Karpas-422 (cell line): ENCODE data around the gene TXNL4B. TPM values are rescaled to one million over a fixed set of nuclear protein-coding genes. Genes with fewer than 3 reads are reported as not detected.

ENCODE experiments used
- DNase-seq: peaks from one replicate; pipeline ENCODE4 v3.0.0-alpha.2; 2015
- H2AFZ ChIP-seq: fragments of 200-600 bp; sonication (generic); 2 replicates; pipeline ENCODE4 v1.6.1; 2014; ENCODE audit warnings: antibody characterized with exemption, low read length, mixed read lengths
- H3K27ac ChIP-seq: fragments of 200-600 bp; sonication (generic); 2 replicates; pipeline ENCODE4 v1.5.1; 2014; ENCODE audit warnings: mild to moderate bottlenecking, low read length, moderate library complexity
- H3K27me3 ChIP-seq: fragments of 200-600 bp; sonication (generic); 2 replicates; pipeline ENCODE4 v1.6.1; 2014; ENCODE audit warnings: low read length, mixed read lengths
- H3K36me3 ChIP-seq: fragments of 200-600 bp; sonication (generic); 2 replicates; pipeline ENCODE4 v1.6.1; 2014; ENCODE audit warnings: low read length, mixed read lengths; ENCODE audit not compliant: insufficient read depth
- H3K4me1 ChIP-seq: fragments of 200-600 bp; sonication (generic); 2 replicates; pipeline ENCODE4 v1.6.1; 2014; ENCODE audit warnings: mild to moderate bottlenecking, low read length, mixed read lengths
- H3K4me2 ChIP-seq: fragments of 200-600 bp; sonication (generic); 2 replicates; pipeline ENCODE4 v1.6.1; 2014; ENCODE audit warnings: low read length, low read depth, mild to moderate bottlenecking; ENCODE audit not compliant: poor library complexity, severe bottlenecking
- H3K4me3 ChIP-seq: fragments of 200-600 bp; sonication (generic); 2 replicates; pipeline ENCODE4 v1.5.1; 2014; ENCODE audit warnings: mild to moderate bottlenecking, antibody characterized with exemption, low read length, mixed read lengths
- H3K79me2 ChIP-seq: fragments of 200-600 bp; sonication (generic); 2 replicates; pipeline ENCODE4 v1.6.1; 2014; ENCODE audit warnings: mild to moderate bottlenecking, low read length, mixed read lengths
- H3K9ac ChIP-seq: fragments of 200-600 bp; sonication (generic); 2 replicates; pipeline ENCODE4 v1.6.0; 2014; ENCODE audit warnings: low read length
- H3K9me2 ChIP-seq: fragments of 200-600 bp; sonication (generic), shearing (Covaris generic); replicated peaks from 2 replicates; pipeline ENCODE4 v1.6.0; 2014; ENCODE audit warnings: mild to moderate bottlenecking, low read length, moderate library complexity; ENCODE audit not compliant: insufficient read depth
- H3K9me3 ChIP-seq: fragments of 300-700, 200-600 bp; sonication (generic); 2 replicates; pipeline ENCODE4 v1.6.1; 2014; ENCODE audit warnings: low read length, mixed read lengths
- H4K20me1 ChIP-seq: fragments of 200-600 bp; sonication (generic); 2 replicates; pipeline ENCODE4 v1.6.1; 2014; ENCODE audit warnings: mild to moderate bottlenecking, antibody characterized with exemption, low read length, low read depth; ENCODE audit not compliant: insufficient read depth
- total RNA-seq: library from RNA; depleted of rRNA; stranded (reverse); fragments of >200 nt; shearing (Covaris generic); gene quantifications from 2 replicates; pipeline ENCODE4 v1.2.3, GENCODE V29; 2014; ENCODE audit warnings: low replicate concordance; rRNA removed

The TXNL4B gene
- total RNA-seq, 1 experiment from 2014 or later, result 15.2 TPM

GRCh38 chr16:72044296-72044695 is 49.1 kb downstream of the TXNL4B start:
- no peaks in the 10 kb centered on the region for H3K79me2 ChIP-seq
- H3K4me2 ChIP-seq, result no peak overlapping the region
- H3K9me2 ChIP-seq, result no peaks in the 10 kb centered on the region
- no peaks in the 10 kb centered on the region for H3K4me1 ChIP-seq
- H3K4me3 ChIP-seq, result no peak overlapping the region
- H3K27ac ChIP-seq, result no peak overlapping the region
- no peaks in the 10 kb centered on the region for H4K20me1 ChIP-seq
- DNase-seq, result no peak
- H3K9me3 ChIP-seq, result no peaks in the 10 kb centered on the region
- H3K9ac ChIP-seq, result no peak overlapping the region
- no peaks in the 10 kb centered on the region for H3K36me3 ChIP-seq
- no peak overlapping the region for H2AFZ ChIP-seq
- H3K27me3 ChIP-seq, result no peaks in the 10 kb centered on the region

- no peak overlapping the region for H3K4me3 ChIP-seq
- no peak overlapping the region for H2AFZ ChIP-seq
- H3K9me3 ChIP-seq, result no peaks in the 10 kb centered on the region
- no peak overlapping the region for H3K27ac ChIP-seq
- no peaks in the 10 kb centered on the region for H4K20me1 ChIP-seq
- H3K9me2 ChIP-seq, result no peaks in the 10 kb centered on the region
- DNase-seq, result no peak
- no peaks in the 10 kb centered on the region for H3K36me3 ChIP-seq
- no peak overlapping the region for H3K9ac ChIP-seq
- no peaks in the 10 kb centered on the region for H3K4me1 ChIP-seq
- H3K4me2 ChIP-seq, result no peak overlapping the region
- no peaks in the 10 kb centered on the region for H3K79me2 ChIP-seq
- no peaks in the 10 kb centered on the region for H3K27me3 ChIP-seq
Observed at GRCh38 chr16:72043539-72043938, 49.9 kb downstream of the TXNL4B start.

GRCh38 chr16:72043058-72043457 is 50.4 kb downstream of the TXNL4B start:
- Histone ChIP-seq H3K79me2 (no peaks in the 10 kb centered on the region), H3K9me3 (no peaks in the 10 kb centered on the region), H3K4me2 (no peak overlapping the region), H3K36me3 (no peaks in the 10 kb centered on the region), H3K4me1 (no peaks in the 10 kb centered on the region), H3K4me3 (no peak overlapping the region), H3K9ac (no peak overlapping the region), H3K9me2 (no peaks in the 10 kb centered on the region), H3K27me3 (no peaks in the 10 kb centered on the region), H2AFZ (no peak overlapping the region), H4K20me1 (no peaks in the 10 kb centered on the region), H3K27ac (no peak overlapping the region)
- no peak for DNase-seq

- no peaks in the 10 kb centered on the region for H3K9me3 ChIP-seq
- H3K9ac ChIP-seq, result no peak overlapping the region
- H4K20me1 ChIP-seq, result no peaks in the 10 kb centered on the region
- DNase-seq, result no peak
- H3K27me3 ChIP-seq, result no peaks in the 10 kb centered on the region
- no peak overlapping the region for H2AFZ ChIP-seq
- H3K79me2 ChIP-seq, result no peaks in the 10 kb centered on the region
- H3K4me3 ChIP-seq, result no peak overlapping the region
- no peak overlapping the region for H3K27ac ChIP-seq
- no peaks in the 10 kb centered on the region for H3K4me1 ChIP-seq
- no peak overlapping the region for H3K4me2 ChIP-seq
- H3K9me2 ChIP-seq, result no peaks in the 10 kb centered on the region
- no peaks in the 10 kb centered on the region for H3K36me3 ChIP-seq
Observed at GRCh38 chr16:72042157-72042660, 51.2 kb downstream of the TXNL4B start.

GRCh38 chr16:72036098-72036497 is 57.3 kb downstream of the TXNL4B start:
- Histone ChIP-seq H4K20me1 (no peaks in the 10 kb centered on the region), H3K9me3 (no peaks in the 10 kb centered on the region), H3K79me2 (no peaks in the 10 kb centered on the region), H3K4me2 (no peak overlapping the region), H2AFZ (no peak overlapping the region), H3K27me3 (no peaks in the 10 kb centered on the region), H3K9me2 (no peaks in the 10 kb centered on the region), H3K27ac (no peak overlapping the region), H3K4me3 (no peak overlapping the region), H3K4me1 (no peaks in the 10 kb centered on the region), H3K9ac (no peak overlapping the region), H3K36me3 (no peaks in the 10 kb centered on the region)
- DNase-seq, result no peak

Other genes starting within 250 kb of the TXNL4B start
- 12.2 and 15.1 TPM in 2 replicates for gene ATXN1L, start 247.6 kb downstream of the TXNL4B start, total RNA-seq
- 6.4 and 16.2 TPM in 2 replicates for gene ZNF821, start 209.4 kb downstream of the TXNL4B start, total RNA-seq
- 123 and 160 TPM in 2 replicates for gene IST1, start 198.1 kb downstream of the TXNL4B start, total RNA-seq
- not detected in 2 replicates for gene PKD1L3, start 93.2 kb downstream of the TXNL4B start, total RNA-seq
- gene DHODH, start 84.9 kb downstream of the TXNL4B start, total RNA-seq, result 7.6 and 14.2 TPM in 2 replicates
- gene HP, start 39.1 kb downstream of the TXNL4B start, total RNA-seq, result not detected in 2 replicates
- not detected in 2 replicates for gene HPR, start 30.4 kb downstream of the TXNL4B start, total RNA-seq
- gene DHX38, start 227 bp upstream of the TXNL4B start, total RNA-seq, result 32.3 and 57.4 TPM in 2 replicates
- gene PMFBP1, start 78.5 kb upstream of the TXNL4B start, total RNA-seq, result 0.56 and 1.4 TPM in 2 replicates